Measurements from ENCODE around the gene RELL2. TPM values are rescaled to one million over a fixed set of nuclear protein-coding genes. Genes with fewer than 3 reads are reported as not detected.

The RELL2 gene
- total RNA-seq, 2 experiments from 2014 or later, result 25.1 to 26.9 TPM

- no peaks in the 10 kb centered on the region for H3K9me3 Mint-ChIP-seq
- H3K27me3 Mint-ChIP-seq, result peaks cover 3% of the 10 kb centered on the region
- ChIA-PET CTCF (interaction anchor here (0.7 to 1.9 kb wide), 5 partner anchors 12 to 265 kb away, joined by 3 to 6 read pairs (median 4); no protein-coding TSS in a partner anchor), POLR2A (no interaction called here)
- H3K4me1 Mint-ChIP-seq, result peaks cover 27% of the 10 kb centered on the region
- H3K4me3 Mint-ChIP-seq, result no peak overlapping the region
- DNase-seq, result no peak
- H3K27ac Mint-ChIP-seq, result no peak overlapping the region
- peaks cover 6% of the 10 kb centered on the region for H3K36me3 Mint-ChIP-seq (ENCODE audit: low read depth)
Observed at GRCh38 chr5:141654298-141654697, 17.5 kb downstream of the RELL2 start.

- no peak overlapping the region for H3K4me3 Mint-ChIP-seq
- peaks cover 2% of the 10 kb centered on the region for H3K36me3 Mint-ChIP-seq (ENCODE audit: low read depth)
- DNase-seq, result no peak
- ChIA-PET POLR2A (no interaction called here), CTCF (interaction anchor here (0.7 to 1.2 kb wide), 2 partner anchors 12 to 264 kb away, joined by 4 read pairs; no protein-coding TSS in a partner anchor)
- no peak overlapping the region for H3K27ac Mint-ChIP-seq
- H3K4me1 Mint-ChIP-seq, result peaks cover 20% of the 10 kb centered on the region
- H3K9me3 Mint-ChIP-seq, result no peaks in the 10 kb centered on the region
- H3K27me3 Mint-ChIP-seq, result peaks cover 5% of the 10 kb centered on the region
Observed at GRCh38 chr5:141655020-141655419, 18.2 kb downstream of the RELL2 start.

GRCh38 chr5:141656396-141656795, 19.6 kb downstream of the RELL2 start:
- Mint-ChIP-seq H3K27ac (no peak overlapping the region), H3K9me3 (no peaks in the 10 kb centered on the region), H3K4me3 (no peak overlapping the region), H3K36me3 (ENCODE audit: low read depth) (no peaks in the 10 kb centered on the region), H3K27me3 (peaks cover 5% of the 10 kb centered on the region), H3K4me1 (peaks cover 12% of the 10 kb centered on the region)
- CTCF ChIA-PET, result interaction anchor here (0.9 to 1.3 kb wide), 2 partner anchors 8 to 1122 kb away, joined by 3 read pairs; no protein-coding TSS in a partner anchor
- DNase-seq, result no peak
- POLR2A ChIA-PET, result no interaction called here

- ChIA-PET CTCF (interaction anchor here (1.2 to 2.1 kb wide), 2 partner anchors 8 to 12 kb away, joined by 3 to 8 read pairs; no protein-coding TSS in a partner anchor), POLR2A (no interaction called here)
- no peak for DNase-seq
- H3K9me3 Mint-ChIP-seq, result no peaks in the 10 kb centered on the region
- no peaks in the 10 kb centered on the region for H3K36me3 Mint-ChIP-seq (ENCODE audit: low read depth)
- H3K27me3 Mint-ChIP-seq, result peaks cover 5% of the 10 kb centered on the region
- H3K4me1 Mint-ChIP-seq, result peaks cover 3% of the 10 kb centered on the region
- no peak overlapping the region for H3K27ac Mint-ChIP-seq
- no peak overlapping the region for H3K4me3 Mint-ChIP-seq
Observed at GRCh38 chr5:141657404-141657803, 20.6 kb downstream of the RELL2 start.

- Mint-ChIP-seq H3K27ac (no peak overlapping the region), H3K4me3 (no peak overlapping the region), H3K4me1 (no peaks in the 10 kb centered on the region), H3K36me3 (ENCODE audit: low read depth) (no peaks in the 10 kb centered on the region), H3K9me3 (no peaks in the 10 kb centered on the region), H3K27me3 (peaks cover 4% of the 10 kb centered on the region)
- no peak for DNase-seq
- CTCF ChIA-PET, result interaction anchor here (0.5 to 2.1 kb wide), 6 partner anchors 9 to 665 kb away, joined by 3 to 8 read pairs (median 3); no protein-coding TSS in a partner anchor
- POLR2A ChIA-PET, result no interaction called here
Observed at GRCh38 chr5:141657937-141658545, 21.2 kb downstream of the RELL2 start.

GRCh38 chr5:141662028-141662427, 25.2 kb downstream of the RELL2 start:
- peaks cover 7% of the 10 kb centered on the region for H3K4me1 Mint-ChIP-seq

GRCh38 chr5:141663506-141663905, 26.7 kb downstream of the RELL2 start:
- Mint-ChIP-seq H3K4me1 (peaks cover 7% of the 10 kb centered on the region), H3K4me3 (no peak overlapping the region), H3K36me3 (ENCODE audit: low read depth) (no peaks in the 10 kb centered on the region), H3K27me3 (peaks cover 2% of the 10 kb centered on the region), H3K9me3 (no peaks in the 10 kb centered on the region), H3K27ac (no peak overlapping the region)
- DNase-seq, result no peak
- POLR2A ChIA-PET, result no interaction called here
- CTCF ChIA-PET, result interaction anchor here (0.7 to 1.9 kb wide), 5 partner anchors 9 to 297 kb away, joined by 3 to 5 read pairs (median 4); no protein-coding TSS in a partner anchor

More at GRCh38 chr5:141662028-141662427, 25.2 kb downstream of the RELL2 start:
- ChIA-PET POLR2A (no interaction called here), CTCF (interaction anchor here (1.3 to 1.9 kb wide), 2 partner anchors 11 to 30 kb away, joined by 3 to 5 read pairs; no protein-coding TSS in a partner anchor)
- Mint-ChIP-seq H3K36me3 (ENCODE audit: low read depth) (no peaks in the 10 kb centered on the region), H3K27ac (no peak overlapping the region), H3K9me3 (no peaks in the 10 kb centered on the region), H3K27me3 (peaks cover 2% of the 10 kb centered on the region), H3K4me3 (no peak overlapping the region)
- DNase-seq, result no peak

GRCh38 chr5:141664733-141665461, 28.1 kb downstream of the RELL2 start:
- H3K36me3 Mint-ChIP-seq (ENCODE audit: low read depth), result no peaks in the 10 kb centered on the region
- POLR2A ChIA-PET, result no interaction called here
- no peaks in the 10 kb centered on the region for H3K27me3 Mint-ChIP-seq
- DNase-seq, result peak; percentile 78
- no peaks in the 10 kb centered on the region for H3K9me3 Mint-ChIP-seq
- CTCF ChIA-PET, result interaction anchor here (0.6 to 2.2 kb wide), 15 partner anchors 9 to 467 kb away, joined by 3 to 9 read pairs (median 5); partner anchors contain the start of genes DIAPH1, FCHSD1, HDAC3 and RELL2
- no peak overlapping the region for H3K27ac Mint-ChIP-seq
- H3K4me3 Mint-ChIP-seq, result no peak overlapping the region
- H3K4me1 Mint-ChIP-seq, result peaks cover 7% of the 10 kb centered on the region

- Mint-ChIP-seq H3K4me3 (no peak overlapping the region), H3K4me1 (peaks cover 7% of the 10 kb centered on the region), H3K36me3 (ENCODE audit: low read depth) (no peaks in the 10 kb centered on the region), H3K9me3 (no peaks in the 10 kb centered on the region), H3K27ac (no peak overlapping the region), H3K27me3 (no peaks in the 10 kb centered on the region)
- POLR2A ChIA-PET, result no interaction called here
- DNase-seq, result no peak
- CTCF ChIA-PET, result interaction anchor here (0.6 to 2.2 kb wide), 6 partner anchors 24 to 1530 kb away, joined by 3 to 9 read pairs (median 4); no protein-coding TSS in a partner anchor
Observed at GRCh38 chr5:141665995-141666940, 29.5 kb downstream of the RELL2 start.

GRCh38 chr5:141668601-141669265, 31.9 kb downstream of the RELL2 start:
- no peak overlapping the region for H3K4me3 Mint-ChIP-seq
- ChIA-PET POLR2A (no interaction called here), CTCF (interaction anchor here (1.0 to 2.2 kb wide), 9 partner anchors 11 to 339 kb away, joined by 3 to 8 read pairs (median 6); partner anchors contain the start of genes DIAPH1, PCDH1 and RNF14)
- H3K4me1 Mint-ChIP-seq, result peaks cover 7% of the 10 kb centered on the region
- H3K27me3 Mint-ChIP-seq, result no peaks in the 10 kb centered on the region
- no peak for DNase-seq
- H3K27ac Mint-ChIP-seq, result peak overlapping the region; percentile 6
- H3K9me3 Mint-ChIP-seq, result no peaks in the 10 kb centered on the region
- H3K36me3 Mint-ChIP-seq (ENCODE audit: low read depth), result no peaks in the 10 kb centered on the region

GRCh38 chr5:141669520-141669919, 32.7 kb downstream of the RELL2 start:
- no peaks in the 10 kb centered on the region for H3K36me3 Mint-ChIP-seq (ENCODE audit: low read depth)
- H3K27me3 Mint-ChIP-seq, result no peaks in the 10 kb centered on the region
- H3K27ac Mint-ChIP-seq, result no peak overlapping the region
- no peak overlapping the region for H3K4me3 Mint-ChIP-seq
- POLR2A ChIA-PET, result no interaction called here
- CTCF ChIA-PET, result interaction anchor here (0.9 to 2.2 kb wide), 10 partner anchors 10 to 338 kb away, joined by 3 to 8 read pairs (median 6); partner anchors contain the start of genes DIAPH1, PCDH1 and RNF14
- no peaks in the 10 kb centered on the region for H3K9me3 Mint-ChIP-seq
- H3K4me1 Mint-ChIP-seq, result peaks cover 7% of the 10 kb centered on the region
- no peak for DNase-seq
